HL-60 (cell line): Measurements from ENCODE around the gene UNC13B.

Experiments used
- DNase-seq, 2 experiments: peaks; one replicate each; pipeline ENCODE4 v3.0.0-alpha.2; 2010 to 2020; ENCODE audit warnings: low read depth in 1 of 2, low spot score in 1 of 2
- H3K27ac ChIP-seq: fragments of 250-450 bp; sonication (Bioruptor Pico); replicated peaks from 2 replicates; pipeline ENCODE4 v1.5.1; 2020; ENCODE audit warnings: mild to moderate bottlenecking, moderate library complexity
- H3K27me3 ChIP-seq: fragments of 250-450 bp; sonication (Bioruptor Pico); 2 replicates; pipeline ENCODE4 v1.5.1; 2021; ENCODE audit warnings: mild to moderate bottlenecking, moderate library complexity; ENCODE audit not compliant: insufficient read depth, poor library complexity, severe bottlenecking
- H3K4me3 ChIP-seq: replicated peaks from 2 replicates; pipeline ENCODE4 v1.5.1; 2011; ENCODE audit warnings: mild to moderate bottlenecking, control low read depth, low read length; ENCODE audit not compliant: insufficient read depth
- GABPA ChIP-seq: IDR thresholded peaks from 2 replicates; pipeline ENCODE4 v1.6.1; 2012; ENCODE audit warnings: low read depth
- POLR2AphosphoS5 ChIP-seq: IDR thresholded peaks from 2 replicates; pipeline ENCODE4 v1.6.1; 2012; ENCODE audit warnings: low read depth
- SPI1 ChIP-seq: IDR thresholded peaks from 2 replicates; pipeline ENCODE4 v1.6.1; 2012; ENCODE audit warnings: low read depth, mild to moderate bottlenecking, borderline replicate concordance
- TF ChIP-seq, protein P1 (sequence below): IDR thresholded peaks from 2 replicates; pipeline ENCODE4 v1.6.1; 2012; ENCODE audit warnings: low read depth; ENCODE audit not compliant: insufficient replicate concordance
- TF ChIP-seq, protein P2 (sequence below): IDR thresholded peaks from one replicate; pipeline ENCODE4 v1.5.1; 2011; ENCODE audit warnings: low read length, control low read depth, inconsistent platforms; ENCODE audit not compliant: insufficient read depth

Gene UNC13B

DNA sequence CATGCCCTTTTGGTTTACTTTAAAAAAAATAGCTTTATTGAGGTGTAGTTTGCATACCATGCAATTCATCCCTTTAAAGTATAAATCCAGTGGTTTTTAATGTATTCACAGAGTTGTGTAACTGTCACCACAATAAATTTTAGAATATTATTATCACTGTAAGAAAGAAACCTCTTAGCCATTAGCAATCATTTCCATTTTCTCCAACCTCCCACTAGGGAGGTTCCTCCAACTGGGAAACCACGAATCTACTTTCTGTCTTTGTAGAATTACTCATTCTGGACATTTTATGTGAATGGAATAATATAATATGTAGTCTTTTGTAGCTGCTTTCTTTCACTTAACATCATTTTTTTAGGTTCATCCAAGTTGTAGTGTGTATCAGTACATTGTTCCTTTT, 43.5 kb downstream of the UNC13B start:
- Histone ChIP-seq H3K27ac (no peak overlapping the region), H3K27me3 (no peaks in the 10 kb centered on the region), H3K4me3 (no peak overlapping the region)
- DNase-seq: no peak
- TF ChIP-seq SPI1: no peak
- TF ChIP-seq, protein P1, sequence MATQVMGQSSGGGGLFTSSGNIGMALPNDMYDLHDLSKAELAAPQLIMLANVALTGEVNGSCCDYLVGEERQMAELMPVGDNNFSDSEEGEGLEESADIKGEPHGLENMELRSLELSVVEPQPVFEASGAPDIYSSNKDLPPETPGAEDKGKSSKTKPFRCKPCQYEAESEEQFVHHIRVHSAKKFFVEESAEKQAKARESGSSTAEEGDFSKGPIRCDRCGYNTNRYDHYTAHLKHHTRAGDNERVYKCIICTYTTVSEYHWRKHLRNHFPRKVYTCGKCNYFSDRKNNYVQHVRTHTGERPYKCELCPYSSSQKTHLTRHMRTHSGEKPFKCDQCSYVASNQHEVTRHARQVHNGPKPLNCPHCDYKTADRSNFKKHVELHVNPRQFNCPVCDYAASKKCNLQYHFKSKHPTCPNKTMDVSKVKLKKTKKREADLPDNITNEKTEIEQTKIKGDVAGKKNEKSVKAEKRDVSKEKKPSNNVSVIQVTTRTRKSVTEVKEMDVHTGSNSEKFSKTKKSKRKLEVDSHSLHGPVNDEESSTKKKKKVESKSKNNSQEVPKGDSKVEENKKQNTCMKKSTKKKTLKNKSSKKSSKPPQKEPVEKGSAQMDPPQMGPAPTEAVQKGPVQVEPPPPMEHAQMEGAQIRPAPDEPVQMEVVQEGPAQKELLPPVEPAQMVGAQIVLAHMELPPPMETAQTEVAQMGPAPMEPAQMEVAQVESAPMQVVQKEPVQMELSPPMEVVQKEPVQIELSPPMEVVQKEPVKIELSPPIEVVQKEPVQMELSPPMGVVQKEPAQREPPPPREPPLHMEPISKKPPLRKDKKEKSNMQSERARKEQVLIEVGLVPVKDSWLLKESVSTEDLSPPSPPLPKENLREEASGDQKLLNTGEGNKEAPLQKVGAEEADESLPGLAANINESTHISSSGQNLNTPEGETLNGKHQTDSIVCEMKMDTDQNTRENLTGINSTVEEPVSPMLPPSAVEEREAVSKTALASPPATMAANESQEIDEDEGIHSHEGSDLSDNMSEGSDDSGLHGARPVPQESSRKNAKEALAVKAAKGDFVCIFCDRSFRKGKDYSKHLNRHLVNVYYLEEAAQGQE: no peak
- TF ChIP-seq, protein P2, sequence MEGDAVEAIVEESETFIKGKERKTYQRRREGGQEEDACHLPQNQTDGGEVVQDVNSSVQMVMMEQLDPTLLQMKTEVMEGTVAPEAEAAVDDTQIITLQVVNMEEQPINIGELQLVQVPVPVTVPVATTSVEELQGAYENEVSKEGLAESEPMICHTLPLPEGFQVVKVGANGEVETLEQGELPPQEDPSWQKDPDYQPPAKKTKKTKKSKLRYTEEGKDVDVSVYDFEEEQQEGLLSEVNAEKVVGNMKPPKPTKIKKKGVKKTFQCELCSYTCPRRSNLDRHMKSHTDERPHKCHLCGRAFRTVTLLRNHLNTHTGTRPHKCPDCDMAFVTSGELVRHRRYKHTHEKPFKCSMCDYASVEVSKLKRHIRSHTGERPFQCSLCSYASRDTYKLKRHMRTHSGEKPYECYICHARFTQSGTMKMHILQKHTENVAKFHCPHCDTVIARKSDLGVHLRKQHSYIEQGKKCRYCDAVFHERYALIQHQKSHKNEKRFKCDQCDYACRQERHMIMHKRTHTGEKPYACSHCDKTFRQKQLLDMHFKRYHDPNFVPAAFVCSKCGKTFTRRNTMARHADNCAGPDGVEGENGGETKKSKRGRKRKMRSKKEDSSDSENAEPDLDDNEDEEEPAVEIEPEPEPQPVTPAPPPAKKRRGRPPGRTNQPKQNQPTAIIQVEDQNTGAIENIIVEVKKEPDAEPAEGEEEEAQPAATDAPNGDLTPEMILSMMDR: no peak
- TF ChIP-seq GABPA: no peak
- TF ChIP-seq POLR2AphosphoS5: no peak

DNA sequence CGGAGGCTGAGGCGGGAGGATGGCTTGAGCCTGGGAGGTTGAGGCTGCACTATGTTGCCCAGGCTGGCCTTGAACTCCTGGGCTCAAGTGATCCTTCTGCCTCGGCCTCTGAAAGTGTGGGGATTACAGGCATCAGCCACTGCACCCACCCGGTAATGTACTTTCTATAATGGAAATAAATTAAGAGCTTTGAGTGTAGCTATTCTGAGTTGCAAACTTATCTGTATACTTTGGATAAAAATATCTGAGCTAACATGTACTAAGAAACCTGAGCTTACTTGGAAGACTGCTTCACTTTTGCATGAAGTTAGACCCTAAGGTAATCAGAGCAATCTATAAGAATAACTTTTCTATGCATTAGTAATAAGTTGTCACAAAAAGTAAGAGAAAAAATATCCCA, 50.0 kb downstream of the UNC13B start:
- no peaks in the 10 kb centered on the region for H3K27me3 ChIP-seq
- H3K4me3 ChIP-seq: no peak overlapping the region
- no peak for DNase-seq
- no peak overlapping the region for H3K27ac ChIP-seq
- TF ChIP-seq, protein P2: no peak
- TF ChIP-seq GABPA (no peak), SPI1 (no peak), POLR2AphosphoS5 (no peak)
- TF ChIP-seq, protein P1: no peak

DNA sequence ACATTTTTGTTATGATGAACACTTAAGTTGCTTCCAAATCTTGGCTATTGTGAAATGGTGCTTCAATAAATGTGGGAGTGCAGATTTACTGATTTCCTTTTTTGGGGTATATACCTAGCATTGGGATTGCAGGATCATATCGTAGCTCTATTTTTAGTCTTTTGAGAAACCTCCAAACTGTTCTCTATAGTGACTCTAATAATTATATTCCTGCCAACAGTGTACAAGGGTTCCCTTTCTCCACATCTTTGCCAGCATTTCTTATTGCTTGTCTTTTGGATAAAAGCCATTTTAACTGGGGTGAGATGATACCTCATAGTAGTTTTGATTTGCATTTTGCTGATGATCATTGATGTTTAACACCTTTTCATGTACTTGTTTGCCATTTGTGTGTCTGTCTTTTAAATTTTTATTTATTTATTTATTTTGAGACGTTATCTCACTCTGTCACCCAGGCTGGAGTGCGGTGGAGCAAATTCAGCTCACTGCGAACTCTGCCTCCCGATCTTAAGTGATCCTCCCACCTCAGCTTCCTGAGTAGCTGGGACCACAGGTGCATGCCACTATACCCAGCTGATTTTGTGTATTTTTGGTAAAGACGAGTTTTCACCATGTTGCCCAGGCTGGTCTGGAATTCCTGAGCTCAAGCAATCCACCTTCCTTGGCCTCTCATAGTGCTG, 59.0 kb downstream of the UNC13B start:
- Histone ChIP-seq H3K4me3 (no peak overlapping the region), H3K27ac (no peak overlapping the region), H3K27me3 (no peaks in the 10 kb centered on the region)
- TF ChIP-seq SPI1 (no peak), POLR2AphosphoS5 (no peak), GABPA (no peak)
- TF ChIP-seq, protein P2: no peak
- TF ChIP-seq, protein P1: no peak
- no peak for DNase-seq
